Activated T-cell treated with anti-CD3 and anti-CD28 coated beads for 4 hours (primary cell): ENCODE measurements around the gene SORCS2.

Experiments
- DNase-seq: peaks from one replicate; pipeline ENCODE4 v3.0.0-alpha.2; 2020

SORCS2 gene

GRCh38 chr4:7662507-7662846, 470.1 kb downstream of the SORCS2 start:
- no peak for DNase-seq

- DNase-seq = no peak
Observed at GRCh38 chr4:7663075-7663541, 470.8 kb downstream of the SORCS2 start.

- no peak for DNase-seq
Observed at GRCh38 chr4:7664106-7664505, 471.8 kb downstream of the SORCS2 start.

GRCh38 chr4:7665321-7665720, 473.0 kb downstream of the SORCS2 start:
- no peak for DNase-seq

- DNase-seq = no peak
Observed at GRCh38 chr4:7666011-7666410, 473.7 kb downstream of the SORCS2 start.

DNA sequence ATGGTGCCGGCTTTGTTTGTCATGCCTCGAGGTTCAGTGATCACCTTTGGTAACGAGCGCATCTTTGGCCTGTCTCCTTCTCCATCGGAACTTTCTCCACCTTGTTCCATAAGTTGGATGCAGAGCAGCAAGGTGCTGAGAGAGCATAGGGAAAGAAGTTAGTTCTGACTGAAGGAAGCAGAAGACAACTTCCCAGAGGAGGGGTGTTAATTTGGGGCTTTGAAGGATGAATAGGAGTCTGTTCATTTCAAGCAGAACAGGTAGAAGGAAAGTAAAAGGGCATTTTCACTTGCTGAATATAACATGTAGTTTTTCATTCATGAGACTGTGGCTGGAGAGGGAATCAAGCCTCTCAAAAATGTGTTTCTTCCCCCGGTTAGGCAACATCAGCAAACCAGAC, 474.4 kb downstream of the SORCS2 start:
- DNase-seq = no peak

DNA sequence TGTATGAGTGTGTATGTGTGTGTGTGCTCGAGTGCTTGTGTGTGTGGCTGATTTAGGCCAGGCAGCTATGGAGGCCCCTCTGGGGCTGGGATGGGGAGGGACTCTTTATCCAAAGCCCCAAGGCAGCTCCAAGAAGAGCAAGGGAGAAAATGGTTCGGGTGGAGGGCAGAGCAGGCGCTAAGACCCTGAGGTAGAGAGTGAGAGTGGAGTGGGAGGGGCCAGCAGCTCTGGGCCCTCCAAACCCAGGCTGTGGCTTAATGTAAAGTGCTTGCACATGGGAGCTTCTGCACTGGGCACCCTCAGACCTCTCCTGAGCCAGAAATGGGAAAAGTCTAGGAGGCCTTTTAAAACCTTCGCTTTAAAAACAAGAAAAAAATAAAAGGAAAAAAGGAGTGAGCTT, 475.9 kb downstream of the SORCS2 start:
- DNase-seq = no peak

- no peak for DNase-seq
Observed at GRCh38 chr4:7668826-7669225, 476.5 kb downstream of the SORCS2 start.

DNA sequence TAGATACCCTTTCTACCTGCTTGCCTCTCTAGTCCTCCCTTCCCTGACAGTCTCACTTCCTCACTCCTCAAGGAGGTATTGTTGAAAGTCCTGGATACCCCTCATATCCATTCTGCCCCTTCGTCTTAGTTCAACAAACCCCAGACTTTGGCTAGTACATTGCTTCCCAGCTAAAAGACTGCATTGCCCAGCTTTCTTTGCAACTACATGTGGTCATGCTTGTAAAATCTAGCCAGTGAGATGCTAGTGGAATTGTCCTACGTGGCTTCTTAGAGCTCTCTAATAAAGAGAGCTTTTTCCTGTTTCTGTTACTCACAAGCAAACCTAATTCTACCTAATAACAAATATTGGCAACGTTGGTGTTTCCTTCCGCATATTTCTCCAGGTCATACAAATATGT, 480.3 kb downstream of the SORCS2 start:
- DNase-seq = no peak

GRCh38 chr4:7673121-7673520, 480.8 kb downstream of the SORCS2 start:
- no peak for DNase-seq

GRCh38 chr4:7674706-7675105, 482.4 kb downstream of the SORCS2 start:
- DNase-seq = no peak

GRCh38 chr4:7675136-7675535, 482.8 kb downstream of the SORCS2 start:
- no peak for DNase-seq

GRCh38 chr4:7675612-7676320, 483.4 kb downstream of the SORCS2 start:
- no peak for DNase-seq

DNA sequence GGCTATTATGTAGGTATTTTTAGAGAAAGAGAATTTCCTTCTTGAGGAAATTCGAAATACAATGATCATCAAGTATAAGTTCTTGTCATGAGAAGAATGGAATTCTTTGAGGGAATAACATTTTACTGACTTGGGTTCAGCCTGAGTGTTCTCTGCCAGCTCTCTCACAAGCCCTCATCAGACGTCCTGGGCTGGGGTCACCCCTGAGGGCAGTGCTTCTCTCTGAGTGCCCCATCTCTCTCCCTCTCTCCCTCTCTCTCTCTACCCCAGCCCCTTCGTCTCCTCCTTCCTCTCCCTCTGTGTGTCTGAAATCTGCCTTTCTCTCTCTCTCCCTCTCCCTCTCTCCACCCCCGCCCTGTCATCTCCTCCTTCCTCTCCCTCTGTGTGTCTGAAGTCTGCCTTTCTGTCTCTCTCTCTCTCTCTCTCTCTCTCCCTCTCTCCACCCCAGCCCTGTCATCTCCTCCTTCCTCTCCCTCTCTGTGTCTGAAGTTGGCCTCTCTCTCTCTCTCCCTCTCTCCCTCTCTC, 484.1 kb downstream of the SORCS2 start:
- no peak for DNase-seq

- DNase-seq = no peak
Observed at GRCh38 chr4:7677086-7677485, 484.7 kb downstream of the SORCS2 start.

DNA sequence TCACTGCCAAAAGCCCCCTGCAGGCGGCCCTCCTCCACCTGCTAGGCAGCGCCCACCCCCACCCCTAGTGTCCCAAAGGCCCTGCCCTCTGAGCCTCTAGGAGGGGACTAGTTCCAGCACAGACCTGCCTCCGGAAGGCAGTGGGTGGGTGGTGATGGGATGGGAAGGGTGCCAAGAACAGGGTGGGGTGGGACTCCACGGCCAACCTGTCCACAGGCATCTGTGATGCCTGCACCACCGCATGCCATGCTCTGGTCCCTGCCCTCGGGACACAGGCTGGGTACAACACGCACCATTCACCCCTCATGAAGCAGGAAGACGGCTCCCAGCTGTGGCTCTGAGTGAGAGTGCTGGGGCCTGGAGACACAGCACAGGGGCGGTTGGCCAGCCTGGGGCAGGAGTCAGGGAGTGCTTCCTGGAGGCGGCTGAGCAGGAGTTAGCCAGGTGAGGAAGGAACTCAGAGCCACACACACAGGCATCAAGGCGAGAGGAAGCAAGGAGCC, 485.5 kb downstream of the SORCS2 start:
- no peak for DNase-seq

- DNase-seq = no peak
Observed at GRCh38 chr4:7678318-7678852, 486.0 kb downstream of the SORCS2 start.

- no peak for DNase-seq
Observed at GRCh38 chr4:7679406-7680040, 487.2 kb downstream of the SORCS2 start.

- DNase-seq = no peak
Observed at GRCh38 chr4:7680106-7680505, 487.8 kb downstream of the SORCS2 start.

DNA sequence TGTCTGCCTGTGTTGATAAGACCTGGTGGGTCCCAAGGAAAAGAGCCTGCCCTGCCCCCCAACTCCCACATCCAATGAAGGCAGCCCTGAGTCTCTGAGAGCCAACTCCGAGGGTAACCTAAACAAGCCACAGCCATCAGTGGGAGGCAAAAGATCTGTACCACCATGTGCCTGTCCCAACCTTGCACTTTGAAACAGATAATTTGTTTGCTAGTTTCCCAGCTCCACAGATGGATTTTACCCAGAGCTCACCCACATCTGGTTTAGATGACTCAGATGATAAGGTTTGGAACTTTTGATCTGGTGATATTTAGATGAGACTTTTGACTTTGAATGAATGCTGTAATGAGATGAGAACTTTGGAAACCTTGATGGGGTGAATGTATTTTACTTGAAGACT, 488.4 kb downstream of the SORCS2 start:
- DNase-seq = no peak

GRCh38 chr4:7683126-7683703, 490.9 kb downstream of the SORCS2 start:
- DNase-seq = no peak

GRCh38 chr4:7684294-7684693, 492.0 kb downstream of the SORCS2 start:
- DNase-seq = no peak

DNA sequence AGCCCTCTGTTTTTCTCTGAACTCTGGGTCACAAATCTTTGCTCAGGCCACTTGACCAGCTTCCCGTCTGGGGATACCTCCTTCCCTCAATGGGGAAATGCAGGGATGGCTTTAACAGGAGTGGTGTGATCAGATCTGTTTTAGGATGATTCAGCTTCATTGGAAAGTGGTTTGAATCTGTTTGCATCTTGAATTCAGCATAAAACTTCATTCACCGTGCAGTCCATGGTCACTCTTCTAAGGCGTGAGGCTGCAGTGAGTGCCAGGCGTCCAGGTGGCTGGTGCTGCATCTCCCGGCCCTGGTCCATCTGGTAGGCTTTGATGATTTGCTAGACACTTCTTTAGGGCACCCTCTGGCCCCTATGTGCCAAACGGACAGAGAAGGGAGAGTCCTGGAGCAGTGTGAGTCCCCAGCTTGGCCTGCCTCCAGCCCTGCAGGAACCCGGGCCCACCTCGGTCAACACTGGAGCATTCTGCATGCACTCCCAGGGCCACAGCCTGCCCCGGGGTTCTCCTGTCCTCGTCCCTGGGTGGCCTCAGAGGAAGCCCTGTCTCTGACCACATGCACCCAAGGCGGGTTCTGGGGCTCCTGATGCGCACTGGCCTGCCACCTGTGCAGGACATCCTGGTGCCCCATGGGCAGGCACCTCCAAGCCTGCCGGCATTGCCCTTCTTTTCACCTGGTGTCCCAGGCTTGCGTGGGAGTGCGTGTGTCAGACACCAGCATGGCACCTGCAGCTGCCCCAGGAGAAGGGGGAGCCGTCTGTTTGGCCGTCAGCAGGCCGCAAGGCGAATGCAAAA, 493.9 kb downstream of the SORCS2 start:
- DNase-seq = no peak
